Breast epithelium (tissue), 3 donors: ENCODE data around the gene SHROOM2.

Source experiments
- CTCF ChIP-seq, 3 donors: fragments of 450-650 bp; IDR thresholded peaks; one replicate each; pipeline ENCODE4 v1.5.1; 2016 to 2017; ENCODE audit warnings: antibody characterized with exemption in 3 of 3, mild to moderate bottlenecking in 3 of 3, moderate library complexity in 3 of 3
- POLR2A ChIP-seq: fragments of 450-650 bp; IDR thresholded peaks from one replicate; pipeline ENCODE4 v1.6.1; 2016; ENCODE audit warnings: antibody characterized with exemption, mild to moderate bottlenecking, moderate library complexity

DNA sequence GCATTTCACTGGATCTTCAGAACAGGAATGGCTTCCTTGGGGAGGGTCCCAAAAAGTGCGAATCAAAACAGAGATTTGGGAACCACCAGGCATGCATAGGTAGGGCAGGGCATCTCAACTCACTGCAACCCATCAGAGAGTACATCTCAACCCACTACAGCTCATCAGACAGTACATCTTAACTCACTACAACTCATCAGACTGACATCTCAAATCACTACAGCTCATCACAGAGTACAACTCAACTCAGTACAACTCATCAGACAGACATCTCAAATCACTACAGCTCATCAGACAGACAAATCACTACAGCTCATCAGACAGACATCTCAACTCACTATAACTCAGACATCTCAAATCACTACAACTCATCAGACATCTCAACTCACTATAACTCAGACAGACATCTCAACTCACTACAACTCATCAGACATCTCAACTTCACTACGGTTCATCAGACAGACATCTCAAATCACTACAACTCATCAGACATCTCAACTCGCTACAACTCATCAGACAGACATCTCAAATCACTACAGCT is 133.5 kb downstream of the SHROOM2 start:
- TF ChIP-seq CTCF (IDR thresholded peaks at IDR 0.05) (no peak), POLR2A (no peak)
